ENCODE measurements around the gene AFF2.
"Not testable (repeated sequence)": the region's sequence is repeated elsewhere in the genome, so short reads cannot be mapped to it uniquely, and the experiment has no call there.

Gene AFF2

DNA sequence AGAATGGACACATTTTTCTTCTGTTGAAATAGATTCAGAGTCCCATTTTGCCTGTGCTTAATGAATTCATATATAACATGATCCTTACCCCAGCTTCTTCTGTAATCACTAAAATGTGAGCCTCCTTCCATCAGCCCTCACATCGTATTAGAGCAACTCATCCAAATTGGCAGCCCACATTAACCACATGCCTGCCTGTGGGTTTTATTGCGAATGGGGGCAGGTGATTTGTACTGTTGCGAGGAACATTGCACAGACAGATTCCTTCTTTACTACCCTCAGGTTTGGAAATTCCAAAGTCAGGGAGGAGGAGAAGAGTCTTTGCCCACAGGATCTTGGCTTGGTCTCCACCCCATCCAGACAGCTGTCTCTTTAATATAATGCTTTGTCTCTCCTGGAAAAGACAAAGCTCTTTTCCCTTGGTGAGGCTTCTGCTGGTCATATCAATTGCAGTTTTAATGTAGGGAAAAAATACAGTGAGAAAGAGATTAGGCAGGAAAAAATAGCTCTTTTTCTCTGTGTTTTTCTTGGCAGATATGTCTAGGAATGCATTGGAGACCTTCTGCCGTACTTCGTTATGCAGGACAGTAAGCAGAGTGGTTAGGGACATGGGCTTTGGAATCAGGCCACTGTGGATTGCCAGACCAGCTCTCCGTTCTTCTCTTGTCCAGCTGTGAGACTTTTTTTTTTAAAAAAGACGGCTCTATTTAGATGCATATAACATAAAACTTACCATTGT, 371.2 kb downstream of the AFF2 start:
- DNase-seq, result no peak

DNA sequence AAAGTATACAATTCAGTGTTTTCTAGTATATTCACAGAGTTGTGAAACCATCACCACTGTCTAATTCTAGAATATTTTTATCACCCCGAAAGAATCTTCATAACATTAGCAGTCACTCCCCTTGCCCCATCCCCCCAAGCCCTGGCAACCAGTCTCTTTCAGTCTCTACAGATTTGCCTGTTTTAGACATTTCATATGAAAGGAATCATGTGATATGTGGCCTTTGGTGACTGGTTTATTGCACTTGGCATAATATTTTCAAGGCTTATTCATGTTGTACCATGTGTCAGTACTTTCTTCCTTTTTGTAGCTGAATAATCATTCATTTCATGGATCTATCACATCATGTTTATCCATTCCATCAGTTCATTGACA, 371.7 kb downstream of the AFF2 start:
- DNase-seq, result no peak

DNA sequence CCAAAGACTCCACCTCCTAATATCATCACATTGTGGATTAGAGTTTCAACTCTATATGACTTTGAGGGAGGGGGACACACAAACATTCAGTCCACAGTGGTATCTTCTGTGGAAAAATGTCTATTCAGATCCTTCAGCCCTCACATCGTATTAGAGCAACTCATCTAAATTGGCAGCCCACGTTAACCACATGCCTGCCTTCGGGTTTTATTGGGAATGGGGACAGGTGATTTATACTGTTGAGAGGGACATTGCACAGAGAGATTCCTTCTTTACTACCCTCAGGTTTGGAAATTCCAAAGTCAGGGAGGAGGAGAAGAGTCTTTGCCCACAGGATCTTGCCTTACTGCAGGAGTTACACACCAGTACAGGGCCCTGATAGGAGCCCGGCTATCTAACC, 372.5 kb downstream of the AFF2 start:
- DNase-seq, result no peak

DNA sequence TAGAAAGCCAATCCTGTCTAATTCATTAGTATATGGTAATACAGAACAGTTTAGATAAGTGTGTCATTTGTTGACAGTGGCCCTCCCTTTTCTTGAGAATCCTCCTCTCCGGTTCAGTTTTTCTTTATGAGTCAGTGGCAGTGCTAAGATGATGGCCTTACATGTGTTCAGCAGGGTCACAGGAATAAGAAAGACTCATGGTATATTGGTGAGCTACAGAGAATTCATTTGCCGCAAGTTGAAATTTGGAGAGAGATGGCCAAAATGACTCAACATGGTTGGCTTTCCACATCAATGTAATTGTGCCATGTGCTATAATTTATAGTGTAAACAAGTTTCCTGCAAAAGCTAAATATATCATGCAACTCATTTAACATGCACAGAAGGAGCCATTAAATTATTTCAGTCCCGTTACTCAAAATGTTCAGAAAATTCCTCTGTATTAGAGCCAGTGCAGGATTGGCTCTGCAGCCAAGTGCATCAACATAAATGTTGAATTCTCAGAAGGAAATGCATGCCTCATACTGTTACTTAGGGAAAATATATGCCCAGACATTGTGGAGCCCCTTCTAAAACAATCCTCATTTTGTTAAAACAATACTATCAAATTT, 374.3 kb downstream of the AFF2 start:
- no peak for DNase-seq

DNA sequence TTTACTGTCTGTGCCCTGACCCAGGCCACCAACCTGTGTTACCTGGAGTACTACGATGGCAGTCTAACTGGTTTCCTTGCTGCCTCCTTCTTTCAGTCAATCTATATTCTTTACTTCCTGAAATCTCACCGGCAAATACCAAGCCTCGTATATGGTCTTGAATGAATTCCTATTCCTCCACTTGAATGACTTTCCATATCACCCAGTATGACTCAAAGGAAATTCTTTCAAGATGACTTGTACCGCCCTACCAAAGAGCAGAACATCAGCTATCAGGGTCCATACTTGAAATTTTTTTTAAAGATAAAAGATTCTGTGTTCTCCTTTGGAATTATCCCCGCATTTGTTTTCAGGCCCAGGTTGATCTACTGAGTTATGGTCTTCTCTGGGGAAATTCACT, 378.0 kb downstream of the AFF2 start:
- DNase-seq, result no peak

- DNase-seq, result no peak
Observed at GRCh38 chrX:148885203-148885602, 384.8 kb downstream of the AFF2 start.

- DNase-seq, result no peak
Observed at GRCh38 chrX:148893395-148893794, 393.0 kb downstream of the AFF2 start.

GRCh38 chrX:148902581-148902980, 402.2 kb downstream of the AFF2 start:
- DNase-seq, result no peak

- no peak for DNase-seq
Observed at GRCh38 chrX:148903176-148903575, 402.8 kb downstream of the AFF2 start.

- no peak for DNase-seq
Observed at GRCh38 chrX:148904421-148905111, 404.1 kb downstream of the AFF2 start.

GRCh38 chrX:148905400-148905799, 405.0 kb downstream of the AFF2 start:
- no peak for DNase-seq

GRCh38 chrX:148906628-148907027, 406.2 kb downstream of the AFF2 start:
- DNase-seq, result not testable (repeated sequence)

GRCh38 chrX:148909758-148910157, 409.3 kb downstream of the AFF2 start:
- no peak for DNase-seq

DNA sequence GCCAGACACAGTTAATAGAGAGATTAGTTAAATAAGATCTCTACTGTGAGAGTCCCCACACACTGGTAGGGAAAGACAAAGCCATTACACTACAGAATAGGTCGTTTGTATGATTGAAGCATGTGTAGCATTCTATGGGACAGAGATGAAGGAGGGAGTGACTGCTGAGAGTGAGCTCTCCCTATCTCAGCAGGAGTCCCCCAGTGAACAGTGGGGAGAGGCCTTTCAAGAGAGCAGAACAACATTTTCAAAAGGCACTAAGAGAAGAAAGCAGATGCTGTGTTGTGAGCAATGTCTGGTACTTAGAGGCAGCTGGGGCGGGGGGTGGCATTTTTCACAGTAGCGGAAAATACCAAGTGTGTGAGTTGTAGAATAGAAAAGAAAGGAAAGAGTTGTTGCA, 413.6 kb downstream of the AFF2 start:
- no peak for DNase-seq

DNA sequence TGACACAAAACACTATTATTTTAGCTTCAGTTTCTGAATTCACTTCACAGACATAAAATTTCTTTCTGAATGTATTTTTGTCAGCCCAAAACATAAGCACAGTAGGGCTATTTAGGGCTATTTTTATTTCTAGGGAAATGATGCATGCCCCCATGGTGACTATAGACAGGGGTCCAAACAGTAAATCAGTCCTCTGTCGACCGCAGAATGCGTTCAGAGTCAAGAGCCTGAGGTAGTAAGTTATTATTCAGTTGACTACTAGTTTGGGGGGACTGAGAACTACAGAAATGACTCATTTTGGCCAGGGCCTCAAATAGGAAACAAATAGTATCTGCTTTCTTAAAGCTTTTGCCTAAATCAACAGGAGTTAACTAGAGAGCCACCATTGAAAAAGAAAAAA, 414.4 kb downstream of the AFF2 start:
- no peak for DNase-seq

- DNase-seq, result no peak
Observed at GRCh38 chrX:148915474-148915873, 415.1 kb downstream of the AFF2 start.

DNA sequence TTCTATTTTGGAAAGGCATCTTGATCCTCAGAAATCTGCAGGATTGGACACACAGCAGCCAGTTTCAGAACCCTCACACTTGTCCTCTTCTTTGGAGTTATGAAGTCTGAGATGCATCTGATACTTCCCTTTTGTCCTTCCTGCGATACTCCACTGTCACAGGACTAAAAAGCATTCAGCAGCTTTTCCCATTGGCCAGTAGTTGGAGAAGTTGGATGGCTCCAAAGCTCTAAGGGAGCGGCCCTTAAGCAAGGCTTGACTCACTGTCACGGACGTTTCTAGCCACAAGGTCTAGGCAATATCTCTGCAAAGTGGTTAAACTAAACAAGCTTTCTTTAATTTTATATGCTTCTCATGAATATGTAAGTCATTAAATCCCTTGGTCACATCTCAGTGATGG, 417.0 kb downstream of the AFF2 start:
- no peak for DNase-seq

DNA sequence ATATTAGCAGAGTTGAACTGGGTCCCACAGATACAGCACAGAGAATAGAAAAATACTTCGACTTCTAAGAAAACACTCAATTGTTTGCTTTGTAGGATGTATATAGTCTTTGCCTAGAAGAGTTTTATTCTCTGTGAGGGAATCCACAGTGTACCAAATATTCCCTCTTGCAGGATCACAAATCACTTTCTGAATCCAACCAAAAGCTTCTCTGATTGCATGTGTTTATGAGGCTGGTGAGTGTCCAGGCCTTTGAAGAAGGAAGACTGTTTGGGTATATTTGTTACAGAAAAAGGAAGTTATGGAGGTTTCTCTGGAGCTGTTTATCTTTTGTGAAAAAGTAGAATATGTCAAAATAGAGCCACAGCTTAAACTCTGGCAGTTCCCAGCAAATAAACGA, 423.2 kb downstream of the AFF2 start:
- no peak for DNase-seq

GRCh38 chrX:148926371-148926770, 426.0 kb downstream of the AFF2 start:
- DNase-seq, result no peak

DNA sequence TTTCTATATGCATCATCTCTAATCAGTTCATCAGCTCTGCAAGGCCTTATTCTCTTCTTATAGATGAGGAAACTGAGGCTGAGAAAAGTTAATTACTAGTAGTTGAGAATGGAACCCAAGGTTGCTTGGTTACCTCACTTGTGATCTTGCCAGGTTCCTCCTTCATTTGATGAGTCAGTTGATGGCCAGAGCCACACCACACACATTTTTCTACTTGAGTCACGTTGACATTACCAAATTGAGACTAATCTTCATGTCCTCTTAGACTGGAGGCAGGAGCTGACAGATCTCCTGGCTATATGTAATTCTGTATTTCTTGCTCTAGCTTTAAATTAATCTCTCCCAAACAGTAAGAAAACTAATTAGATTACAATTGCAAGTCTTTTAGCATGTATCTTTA, 428.4 kb downstream of the AFF2 start:
- no peak for DNase-seq

DNA sequence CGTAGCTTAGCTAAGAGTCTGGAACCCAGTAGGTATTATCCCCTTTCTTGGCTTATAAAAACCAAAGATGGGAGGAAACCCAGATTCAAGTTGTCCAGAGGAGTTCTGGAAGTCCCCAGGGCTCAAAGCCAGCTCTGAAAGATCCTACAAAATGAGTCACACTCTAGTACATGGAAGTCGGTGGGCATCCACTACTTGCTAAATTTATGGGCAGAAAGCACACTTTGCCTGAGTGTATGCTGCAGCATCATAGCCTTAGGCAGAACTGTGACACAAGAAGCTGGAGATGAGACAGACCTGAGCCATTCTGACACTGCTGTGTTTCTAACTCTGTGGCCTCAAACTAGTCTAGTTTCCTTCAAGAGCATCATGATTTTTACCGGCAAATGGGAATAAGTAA, 429.3 kb downstream of the AFF2 start:
- no peak for DNase-seq

GRCh38 chrX:148930206-148930729, 429.9 kb downstream of the AFF2 start:
- DNase-seq, result no peak

DNA sequence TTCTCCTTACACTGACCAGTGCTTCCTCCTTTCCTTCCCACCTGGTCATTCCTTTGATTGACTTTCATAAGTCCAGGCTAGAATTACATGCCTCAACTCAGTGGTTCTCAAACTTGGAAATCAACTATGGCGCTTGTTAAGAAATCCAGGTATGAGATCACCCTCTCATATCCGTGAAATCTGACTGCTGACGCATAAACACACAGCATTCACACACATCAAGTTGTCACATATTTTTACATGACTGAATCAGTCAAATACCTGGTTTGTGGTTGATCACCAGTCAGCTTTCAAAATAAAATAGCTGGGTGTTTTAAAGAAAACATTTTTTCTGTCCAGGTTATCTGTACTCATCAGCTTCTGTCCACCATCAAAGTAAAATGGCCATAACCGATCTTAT, 433.5 kb downstream of the AFF2 start:
- no peak for DNase-seq

- DNase-seq, result no peak
Observed at GRCh38 chrX:148938348-148938747, 437.9 kb downstream of the AFF2 start.

All from activated CD4-positive, alpha-beta T cell treated with anti-CD3 and anti-CD28 coated beads, Interleukin-2, amount 50 U/mL, for 4 hours (primary cell).